Fibroblast of skin of left quadriceps (primary cell): Measurements from ENCODE around the gene REEP2.
"Not testable (repeated sequence)": the region's sequence is repeated elsewhere in the genome, so short reads cannot be mapped to it uniquely, and the experiment has no call there.

ENCODE experiments used
- DNase-seq, 2 experiments: peaks; one replicate each; pipeline ENCODE4 v3.0.0-alpha.2; 2013; ENCODE audit warnings: low read depth in 2 of 2

REEP2 gene

GRCh38 chr5:138466125-138466899 is 27.5 kb downstream of the REEP2 start:
- DNase-seq: peak; percentile 6 to 8

- DNase-seq: peak; percentile 6 to 7
Measured at GRCh38 chr5:138466900-138467710, 28.2 kb downstream of the REEP2 start.

- DNase-seq: peak; percentile 1 to 10
Measured at GRCh38 chr5:138467711-138468132, 28.9 kb downstream of the REEP2 start.

GRCh38 chr5:138468133-138468965 is 29.5 kb downstream of the REEP2 start:
- peak; percentile 15 to 16 for DNase-seq

GRCh38 chr5:138468966-138469539 is 30.2 kb downstream of the REEP2 start:
- peak in 1 of 2 experiments; percentile 24 for DNase-seq

- DNase-seq: peak in 1 of 2 experiments; percentile 54
Measured at GRCh38 chr5:138469540-138470321, 30.9 kb downstream of the REEP2 start.

- no peak for DNase-seq
Measured at GRCh38 chr5:138470322-138471051, 31.6 kb downstream of the REEP2 start.

GRCh38 chr5:138471052-138471361 is 32.1 kb downstream of the REEP2 start:
- DNase-seq: no peak

GRCh38 chr5:138472353-138472752 is 33.5 kb downstream of the REEP2 start:
- no peak for DNase-seq

- DNase-seq: not testable (repeated sequence)
Measured at GRCh38 chr5:138473151-138473550, 34.3 kb downstream of the REEP2 start.

GRCh38 chr5:138476918-138477317 is 38.1 kb downstream of the REEP2 start:
- no peak for DNase-seq

- DNase-seq: no peak
Measured at GRCh38 chr5:138482638-138483037, 43.8 kb downstream of the REEP2 start.

- no peak for DNase-seq
Measured at GRCh38 chr5:138488481-138488945, 49.7 kb downstream of the REEP2 start.

- DNase-seq: no peak
Measured at GRCh38 chr5:138489683-138490061, 50.8 kb downstream of the REEP2 start.

GRCh38 chr5:138490648-138491283 is 51.9 kb downstream of the REEP2 start:
- no peak for DNase-seq

- DNase-seq: no peak
Measured at GRCh38 chr5:138491284-138491648, 52.4 kb downstream of the REEP2 start.

GRCh38 chr5:138491669-138492559 is 53.1 kb downstream of the REEP2 start:
- DNase-seq: peak; percentile 76 to 84

- no peak for DNase-seq
Measured at GRCh38 chr5:138492560-138493045, 53.7 kb downstream of the REEP2 start.

- DNase-seq: no peak
Measured at GRCh38 chr5:138495351-138495750, 56.5 kb downstream of the REEP2 start.
